Measurements from ENCODE around the gene KLF15.

Gene KLF15

GRCh38 chr3:126319701-126320295 lies 37.4 kb downstream of the KLF15 start:
- no peak for DNase-seq

GRCh38 chr3:126317029-126317996 lies 39.9 kb downstream of the KLF15 start:
- no peak for DNase-seq

- DNase-seq: no peak
Observed at GRCh38 chr3:126316501-126316939, 40.7 kb downstream of the KLF15 start.

GRCh38 chr3:126316031-126316461 lies 41.2 kb downstream of the KLF15 start:
- no peak for DNase-seq

- DNase-seq: no peak
Observed at GRCh38 chr3:126314790-126315658, 42.2 kb downstream of the KLF15 start.

GRCh38 chr3:126314305-126314789 lies 42.9 kb downstream of the KLF15 start:
- no peak for DNase-seq

- no peak for DNase-seq
Observed at GRCh38 chr3:126313580-126314304, 43.5 kb downstream of the KLF15 start.

- no peak for DNase-seq
Observed at GRCh38 chr3:126313166-126313565, 44.0 kb downstream of the KLF15 start.

GRCh38 chr3:126312341-126312740 lies 44.9 kb downstream of the KLF15 start:
- no peak for DNase-seq

- no peak for DNase-seq
Observed at GRCh38 chr3:126311338-126311978, 45.8 kb downstream of the KLF15 start.

- no peak for DNase-seq
Observed at GRCh38 chr3:126310816-126311215, 46.4 kb downstream of the KLF15 start.

- no peak for DNase-seq
Observed at GRCh38 chr3:126309861-126310655, 47.1 kb downstream of the KLF15 start.

GRCh38 chr3:126309165-126309564 lies 48.0 kb downstream of the KLF15 start:
- no peak for DNase-seq

- no peak for DNase-seq
Observed at GRCh38 chr3:126308394-126309125, 48.6 kb downstream of the KLF15 start.

- DNase-seq: no peak
Observed at GRCh38 chr3:126307591-126308393, 49.4 kb downstream of the KLF15 start.

GRCh38 chr3:126306888-126307482 lies 50.2 kb downstream of the KLF15 start:
- DNase-seq: no peak

- DNase-seq: no peak
Observed at GRCh38 chr3:126306397-126306796, 50.8 kb downstream of the KLF15 start.

- DNase-seq: no peak
Observed at GRCh38 chr3:126305427-126305826, 51.8 kb downstream of the KLF15 start.

- DNase-seq: no peak
Observed at GRCh38 chr3:126304704-126305103, 52.5 kb downstream of the KLF15 start.

All from activated effector memory CD4-positive, alpha-beta T cell treated with Interleukin-2 at 50 U/mL for 16 hours (primary cell).